NAMALWA (cell line): ENCODE data around the gene PKNOX2.

Experiments used
- DNase-seq: peaks from one replicate; pipeline ENCODE4 v3.0.0-alpha.2; 2015; ENCODE audit warnings: low spot score

The PKNOX2 gene

DNA sequence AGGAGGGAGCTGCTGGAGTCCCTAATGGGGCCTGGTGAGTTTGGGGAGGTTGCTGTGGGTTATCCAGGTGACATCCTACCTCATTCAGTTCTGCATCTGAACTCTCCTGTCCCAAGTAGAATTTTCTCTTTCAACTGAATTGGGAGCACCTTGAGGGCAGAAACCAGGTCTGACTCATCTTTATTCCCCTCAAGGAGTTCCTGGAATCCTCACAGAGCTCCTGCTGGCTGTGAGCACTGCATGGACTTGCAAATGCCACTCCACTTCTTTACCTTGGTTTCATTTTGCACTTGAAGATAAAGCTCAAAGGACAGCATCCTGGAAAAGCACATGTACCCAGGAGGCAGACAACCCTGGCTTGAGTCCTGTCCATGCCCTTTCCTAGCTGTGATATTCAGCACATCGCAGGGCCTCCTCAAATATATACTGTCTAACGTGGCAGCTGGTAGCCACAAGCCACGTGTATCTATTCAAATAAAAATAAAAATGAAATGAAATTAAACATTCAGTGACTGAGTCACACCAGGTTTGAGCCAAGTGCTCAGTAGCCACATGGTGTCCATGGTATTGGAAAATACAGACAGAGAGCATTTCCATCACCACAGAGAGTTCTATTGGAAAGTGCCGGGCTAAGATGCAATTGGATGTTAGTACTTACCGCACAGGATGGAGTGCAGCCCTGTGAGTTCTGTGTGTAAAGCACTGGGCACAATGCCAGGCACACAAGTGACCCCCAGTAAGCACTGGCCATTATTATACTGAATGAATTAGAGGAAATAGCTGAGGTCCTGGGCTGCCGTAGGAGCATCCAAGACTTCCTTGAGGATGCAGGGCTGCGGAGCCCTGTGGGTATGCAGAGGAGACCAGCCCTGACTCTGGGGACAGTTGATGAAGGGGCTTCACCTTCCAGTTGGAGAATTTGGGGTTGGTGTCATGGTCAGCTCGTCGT lies 149.0 kb downstream of the PKNOX2 start:
- no peak for DNase-seq

DNA sequence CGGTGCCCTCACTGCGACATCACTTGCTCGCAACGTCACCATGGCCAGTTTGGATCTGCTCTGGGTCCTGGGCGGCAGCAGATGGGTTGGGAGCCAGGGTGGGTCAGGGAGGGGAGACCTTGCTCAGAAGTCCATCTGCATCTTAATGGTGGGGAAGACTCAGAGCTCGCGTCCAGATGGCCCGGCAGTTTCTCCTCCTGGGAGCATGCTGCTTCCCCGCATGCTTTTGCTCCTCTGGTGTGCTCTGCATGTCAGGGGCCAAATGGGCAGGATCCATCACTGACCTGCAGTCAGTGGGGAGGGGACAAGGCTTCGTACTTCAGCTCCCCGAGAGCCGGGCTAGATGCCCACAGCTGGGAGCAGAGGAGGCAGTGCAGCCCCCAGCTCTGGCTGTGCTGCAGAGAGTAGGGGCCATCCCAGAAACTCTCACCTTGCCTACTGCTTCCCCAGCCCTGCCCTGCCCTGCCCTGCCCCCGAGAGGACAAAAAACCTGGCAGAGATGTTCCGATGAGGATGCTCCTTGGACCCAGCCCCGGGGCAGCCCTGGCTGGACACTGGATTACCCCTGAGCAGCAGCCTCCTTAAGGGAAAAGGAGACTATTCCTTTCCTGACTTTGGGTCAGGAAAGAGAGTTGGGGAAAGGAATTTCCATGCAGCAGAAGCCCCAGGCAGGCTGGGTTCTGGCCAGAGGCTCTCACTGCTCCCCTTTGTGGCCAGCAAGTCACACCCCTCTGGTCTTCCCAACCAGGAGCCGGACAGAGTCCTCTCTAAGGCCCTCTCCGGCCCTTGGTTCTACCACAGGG lies 149.9 kb downstream of the PKNOX2 start:
- no peak for DNase-seq

- DNase-seq: no peak
These were observed 150.7 kb downstream of the PKNOX2 start for GRCh38 chr11:125315079-125315740.

DNA sequence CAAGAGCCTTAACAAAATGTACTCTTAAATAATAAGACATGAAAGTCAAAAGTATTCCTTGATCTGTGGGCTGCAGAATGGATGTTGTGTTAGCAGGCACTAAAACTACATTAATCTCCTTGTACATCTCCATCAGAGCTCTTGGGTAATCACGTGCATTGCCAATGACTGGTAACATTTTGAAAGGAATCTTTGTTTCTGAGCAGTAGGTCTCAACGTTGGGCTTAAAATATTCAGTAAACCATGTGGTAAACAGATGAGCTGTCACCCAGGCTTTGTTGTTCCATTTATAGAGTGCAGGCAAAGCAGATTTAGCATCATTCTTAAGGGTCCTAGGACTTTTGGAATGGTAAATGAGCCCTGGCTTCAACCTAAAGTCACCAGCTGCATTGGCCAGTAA lies 152.9 kb downstream of the PKNOX2 start:
- no peak for DNase-seq

DNA sequence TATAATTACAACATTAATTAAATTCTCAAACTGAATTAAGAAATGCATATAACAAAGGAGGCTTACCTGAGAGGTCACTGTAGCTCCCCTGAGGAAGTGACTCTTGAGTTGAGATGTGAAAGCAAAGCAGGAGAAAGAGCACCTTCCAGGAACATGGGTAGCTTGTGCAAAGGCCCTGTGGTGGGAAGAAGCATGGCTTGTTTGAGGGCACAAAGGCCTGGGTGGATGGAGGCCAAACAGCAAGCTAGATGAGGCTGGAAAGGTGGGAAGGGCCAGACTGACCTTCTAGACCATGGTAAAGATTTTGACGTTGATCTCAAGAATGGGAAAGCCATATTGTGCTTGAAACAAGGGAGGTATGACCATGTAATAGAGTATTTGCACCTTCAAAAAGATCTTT lies 155.1 kb downstream of the PKNOX2 start:
- DNase-seq: no peak

GRCh38 chr11:125320347-125321076 lies 156.0 kb downstream of the PKNOX2 start:
- DNase-seq: no peak

GRCh38 chr11:125322289-125322688 lies 157.7 kb downstream of the PKNOX2 start:
- DNase-seq: no peak

DNA sequence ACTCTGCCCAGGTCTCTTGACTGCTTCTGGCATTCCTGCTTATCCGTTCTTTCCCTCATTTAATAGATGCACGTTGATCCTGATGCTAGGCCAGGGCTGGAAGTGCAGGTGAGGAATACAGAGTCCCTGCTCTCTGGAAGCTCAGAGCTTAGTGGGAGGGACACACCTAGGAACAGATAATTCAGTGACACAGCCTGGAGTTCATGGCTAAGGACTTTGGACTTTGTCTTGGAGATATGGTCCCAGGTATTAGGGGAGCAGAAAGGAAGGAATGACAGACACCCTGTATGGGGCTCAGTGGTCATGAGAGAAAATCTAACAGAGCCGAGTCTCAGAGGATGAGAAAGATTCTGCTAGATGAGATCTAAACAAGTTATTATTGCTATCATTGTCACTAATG lies 160.6 kb downstream of the PKNOX2 start:
- no peak for DNase-seq

- DNase-seq: no peak
These were observed 161.6 kb downstream of the PKNOX2 start for GRCh38 chr11:125326126-125326525.

DNA sequence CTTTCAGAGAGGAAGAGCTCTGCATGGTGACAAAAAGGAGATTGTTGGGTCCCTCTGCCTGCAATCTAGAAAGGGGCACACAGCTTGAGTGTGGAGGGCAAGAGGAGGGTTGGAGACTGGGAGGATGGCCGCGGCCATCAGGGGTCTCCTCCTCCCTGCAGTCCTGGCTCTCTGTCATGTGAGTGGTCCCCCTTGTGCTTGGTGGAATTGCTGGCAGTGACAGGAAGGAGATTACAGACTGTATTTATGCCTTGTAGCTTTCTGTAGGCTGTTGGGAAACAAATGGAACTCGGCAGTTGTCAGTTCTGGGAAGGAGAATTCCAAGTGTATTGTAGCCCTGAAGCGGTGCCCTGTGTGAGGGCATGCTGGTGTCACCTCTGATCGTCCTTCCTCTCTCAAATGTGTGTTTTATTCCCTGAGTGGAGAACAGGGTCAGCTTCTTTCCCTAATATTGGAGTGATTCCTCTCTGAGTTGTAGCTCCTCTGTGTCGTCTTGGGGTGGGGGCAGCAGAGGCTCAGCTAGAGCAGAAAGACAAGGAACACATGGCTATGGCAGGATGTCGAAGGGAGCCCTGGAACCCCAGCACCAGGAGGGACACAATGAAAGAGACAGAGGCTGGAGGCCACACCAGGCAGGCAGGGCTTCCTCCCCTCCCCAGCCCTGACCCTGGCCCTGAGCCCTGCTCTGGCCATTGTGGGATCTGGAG lies 163.1 kb downstream of the PKNOX2 start:
- no peak for DNase-seq

- DNase-seq: no peak
These were observed 163.7 kb downstream of the PKNOX2 start for GRCh38 chr11:125328225-125328580.

GRCh38 chr11:125329786-125330185 lies 165.2 kb downstream of the PKNOX2 start:
- peak; percentile 28 for DNase-seq

DNA sequence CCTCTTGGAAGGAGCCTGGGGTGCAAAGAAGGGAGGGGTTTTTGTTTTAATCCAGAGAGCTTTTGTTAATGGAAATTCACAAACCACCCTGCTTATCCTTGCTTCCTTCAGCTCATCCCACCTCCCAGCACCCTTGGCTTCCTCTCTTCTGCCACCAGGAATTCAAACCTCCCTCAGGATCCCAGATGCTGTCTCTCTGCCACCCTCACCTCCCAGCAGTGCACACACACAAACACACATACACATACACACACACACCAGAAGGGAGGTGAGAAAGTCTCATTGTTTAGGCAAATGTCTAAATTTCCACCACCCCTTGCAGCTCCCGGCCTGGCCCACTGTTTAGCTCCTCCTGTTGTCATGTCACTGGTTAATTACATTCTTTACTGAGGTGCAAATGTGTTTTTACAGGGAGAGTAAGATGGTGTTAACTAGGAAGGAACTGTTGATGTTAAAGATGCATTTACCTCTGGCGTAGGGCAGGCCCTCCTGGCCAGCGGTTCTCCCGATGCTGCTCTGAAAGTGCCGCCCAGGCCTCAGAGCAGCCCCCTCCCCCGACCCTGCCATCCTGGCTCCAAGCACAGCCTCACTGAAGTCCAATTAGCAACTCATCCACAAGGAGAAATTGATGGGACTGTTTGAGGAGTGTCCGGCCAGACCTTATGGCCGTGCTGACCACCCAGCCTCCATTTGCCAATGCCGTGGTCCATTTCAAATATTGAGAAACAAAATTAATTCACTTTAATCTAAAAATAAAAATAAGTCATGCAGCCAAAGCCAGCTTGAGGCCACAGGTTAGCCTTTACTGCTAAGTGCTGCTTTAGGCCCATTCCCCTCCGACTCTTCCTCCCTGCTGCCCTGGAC lies 166.1 kb downstream of the PKNOX2 start:
- DNase-seq: no peak

DNA sequence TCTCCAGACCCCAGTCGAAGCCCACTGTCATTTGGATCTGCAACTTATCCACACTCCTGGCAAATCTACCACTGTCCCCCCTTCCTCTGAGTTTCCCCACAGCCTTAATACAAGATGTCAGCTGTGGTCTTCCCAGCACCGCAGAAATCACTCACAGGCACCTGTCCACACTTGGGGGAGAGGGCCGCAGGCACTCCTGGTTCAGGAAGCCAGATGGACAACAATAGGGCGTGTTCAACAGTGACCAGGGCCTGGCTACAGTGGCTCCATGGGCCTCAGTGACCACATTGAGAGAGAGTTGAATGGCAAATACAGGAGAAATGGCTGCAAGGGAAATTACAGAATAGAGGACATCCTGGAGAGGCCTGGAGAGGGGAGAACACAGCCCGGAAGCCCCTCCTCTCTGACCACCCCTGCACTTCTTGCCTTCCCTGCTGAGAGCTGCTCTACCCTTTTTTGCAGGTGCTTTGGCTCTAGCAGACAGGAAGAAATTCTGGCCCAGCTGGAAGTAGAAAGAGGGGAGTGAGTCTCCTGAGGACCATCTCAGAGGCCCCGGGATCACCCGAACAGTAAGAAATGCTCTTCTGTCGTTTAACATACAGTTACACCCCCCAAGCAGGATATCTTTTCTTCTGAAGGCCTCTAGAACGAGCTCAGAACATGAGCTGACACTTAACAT lies 166.9 kb downstream of the PKNOX2 start:
- DNase-seq: no peak

DNA sequence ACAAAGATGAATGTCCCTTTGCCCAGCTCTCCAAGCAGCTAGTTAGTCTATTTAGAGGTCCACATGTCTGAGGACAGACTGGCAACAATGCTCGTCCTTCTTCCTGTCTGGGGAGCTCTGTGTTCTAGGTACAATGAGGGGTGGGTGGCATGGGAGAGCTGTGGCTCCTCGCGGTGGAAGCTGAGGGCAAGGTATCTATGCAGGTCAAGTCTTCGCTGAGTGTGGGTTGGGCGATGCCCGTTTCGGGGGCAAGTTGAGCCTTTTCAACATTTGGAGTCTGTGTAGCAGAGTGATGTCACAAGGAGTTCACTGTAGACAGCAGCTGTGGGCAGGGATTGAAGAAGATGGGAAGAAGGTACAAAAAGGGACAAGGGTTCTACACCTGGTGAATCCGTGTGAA lies 168.3 kb downstream of the PKNOX2 start:
- no peak for DNase-seq

- DNase-seq: no peak
These were observed 169.0 kb downstream of the PKNOX2 start for GRCh38 chr11:125333354-125334073.

- DNase-seq: no peak
These were observed 170.6 kb downstream of the PKNOX2 start for GRCh38 chr11:125335106-125335505.

GRCh38 chr11:125337836-125338834 lies 173.6 kb downstream of the PKNOX2 start:
- no peak for DNase-seq
